HepG2 (cell line): Measurements from ENCODE around the gene LMBRD2. TPM values are rescaled to one million over a fixed set of nuclear protein-coding genes. Genes with fewer than 3 reads are reported as not detected.
A peak's percentile ranks its signal among the peaks of the same experiment; 100 is the strongest.

ENCODE experiments used
- ATF7-NPFF ChIP-seq: sonication (generic); formaldehyde crosslinking; IDR thresholded peaks from 2 replicates; pipeline ENCODE4 v1.8.1; 2023; ENCODE audit warnings: mild to moderate bottlenecking, low read depth, missing genetic modification reagents, moderate library complexity
- CTCF ChIP-seq: sonication (generic); formaldehyde crosslinking; IDR thresholded peaks from 2 replicates; pipeline ENCODE4 v1.5.0; 2020; ENCODE audit warnings: mild to moderate bottlenecking, missing genetic modification reagents, moderate library complexity
- ETS1 ChIP-seq: sonication (generic); formaldehyde crosslinking; IDR thresholded peaks from 2 replicates; pipeline ENCODE4 v1.4.0; 2020; ENCODE audit warnings: missing genetic modification reagents
- HOXA5 ChIP-seq: sonication (generic); formaldehyde crosslinking; IDR thresholded peaks from 2 replicates; pipeline ENCODE4 v1.4.0; 2020; ENCODE audit warnings: missing genetic modification reagents
- KDM4B ChIP-seq: sonication (generic); formaldehyde crosslinking; IDR thresholded peaks from 2 replicates; pipeline ENCODE4 v1.4.0; 2020; ENCODE audit warnings: missing genetic modification reagents
- MATR3 ChIP-seq: sonication (generic); formaldehyde crosslinking; IDR thresholded peaks from 2 replicates; pipeline ENCODE4 v1.4.0; 2020; ENCODE audit warnings: missing genetic modification reagents
- MBD4 ChIP-seq: IDR thresholded peaks from 2 replicates; pipeline ENCODE4 v1.6.1; 2012; ENCODE audit warnings: low read length, inconsistent platforms, borderline replicate concordance
- MED1 ChIP-seq: sonication (generic); formaldehyde crosslinking; IDR thresholded peaks from 2 replicates; pipeline ENCODE4 v1.4.0; 2020; ENCODE audit warnings: missing genetic modification reagents
- MXD3 ChIP-seq: IDR thresholded peaks from 2 replicates; pipeline ENCODE4 v1.6.1; 2016; ENCODE audit warnings: mild to moderate bottlenecking, missing biosample characterization, missing genetic modification reagents
- MYC ChIP-seq: sonication (generic); formaldehyde crosslinking; IDR thresholded peaks from 2 replicates; pipeline ENCODE4 v1.9.0; 2021; ENCODE audit warnings: missing genetic modification reagents, borderline replicate concordance
- NFIC ChIP-seq: IDR thresholded peaks from 2 replicates; pipeline ENCODE4 v1.6.1; 2012; ENCODE audit warnings: mild to moderate bottlenecking, low read length, inconsistent platforms
- NFKB2 ChIP-seq: sonication (generic); formaldehyde crosslinking; IDR thresholded peaks from 2 replicates; pipeline ENCODE4 v1.4.0; 2020; ENCODE audit warnings: missing genetic modification reagents, borderline replicate concordance
- PCBP2 ChIP-seq: fragments of 200-400 bp; formaldehyde crosslinking; optimal IDR thresholded peaks from 2 replicates; pipeline ENCODE3; 2018; ENCODE audit warnings: low read length, low read depth; ENCODE audit not compliant: poor library complexity, severe bottlenecking
- POGZ ChIP-seq: sonication (generic); formaldehyde crosslinking; IDR thresholded peaks from 2 replicates; pipeline ENCODE4 v1.4.0; 2020; ENCODE audit warnings: mild to moderate bottlenecking, missing genetic modification reagents
- REPIN1 ChIP-seq: sonication (generic); formaldehyde crosslinking; IDR thresholded peaks from 2 replicates; pipeline ENCODE4 v1.8.0; 2022; ENCODE audit warnings: missing genetic modification reagents, low read depth, mild to moderate bottlenecking, borderline replicate concordance
- TIGD3 ChIP-seq: sonication (generic); formaldehyde crosslinking; IDR thresholded peaks from 2 replicates; pipeline ENCODE4 v1.5.1; 2020; ENCODE audit warnings: mild to moderate bottlenecking, missing genetic modification reagents, borderline replicate concordance
- ZBTB14 ChIP-seq: sonication (generic); formaldehyde crosslinking; IDR thresholded peaks from 2 replicates; pipeline ENCODE4 v1.4.0; 2020; ENCODE audit warnings: missing genetic modification reagents
- ZBTB7A ChIP-seq: sonication (generic); formaldehyde crosslinking; IDR thresholded peaks from 2 replicates; pipeline ENCODE4 v1.8.0; 2022; ENCODE audit warnings: mild to moderate bottlenecking, missing genetic modification reagents
- ZNF326 ChIP-seq: sonication (generic); formaldehyde crosslinking; IDR thresholded peaks from 2 replicates; pipeline ENCODE4 v1.4.0; 2020; ENCODE audit warnings: missing genetic modification reagents, borderline replicate concordance
- ZNF441 ChIP-seq: sonication (generic); formaldehyde crosslinking; IDR thresholded peaks from 2 replicates; pipeline ENCODE4 v1.7.0; 2021; ENCODE audit warnings: missing genetic modification reagents, borderline replicate concordance
- ZNF530 ChIP-seq: sonication (generic); formaldehyde crosslinking; IDR thresholded peaks from 2 replicates; pipeline ENCODE4 v1.5.0; 2020; ENCODE audit warnings: low read depth, mild to moderate bottlenecking, missing genetic modification reagents
- ZNF550 ChIP-seq: sonication (generic); formaldehyde crosslinking; IDR thresholded peaks from 2 replicates; pipeline ENCODE4 v1.4.0; 2020; ENCODE audit warnings: mild to moderate bottlenecking, missing genetic modification reagents, borderline replicate concordance
- ZNF589 ChIP-seq: sonication (generic); formaldehyde crosslinking; conservative IDR thresholded peaks from 2 replicates; pipeline ENCODE4 v1.8.0; 2022; ENCODE audit warnings: mild to moderate bottlenecking, moderate library complexity, missing genetic modification reagents
- ZNF607 ChIP-seq: sonication (generic); formaldehyde crosslinking; IDR thresholded peaks from 2 replicates; pipeline ENCODE4 v1.5.1; 2020; ENCODE audit warnings: missing genetic modification reagents, mild to moderate bottlenecking, borderline replicate concordance
- polyA plus RNA-seq, 8 experiments: library from polyadenylated mRNA; depleted of rRNA in 3 of 8; stranded (reverse) in 7 of 8; unstranded in 1 of 8; fragments of >200 nt; fragmentation: Illumina TruSeq in 4 of 8; extraction: Trizol in 4 of 8; gene quantifications; 2 replicates each; pipeline versions ENCODE4 v1.2.1 to v1.2.3, GENCODE V29; 2011 to 2016; ENCODE audit warnings: low read depth in 4 of 8, missing spikeins in 1 of 8, mixed read lengths in 1 of 8; ENCODE audit not compliant: insufficient read depth in 1 of 8
- total RNA-seq, 5 experiments: library from RNA; depleted of rRNA; stranded (reverse); fragments of >200 nt; fragmentation: Illumina TruSeq; extraction: Trizol; gene quantifications; 2 replicates each; pipeline ENCODE4 v1.2.3, GENCODE V29; 2016; ENCODE audit warnings: low read depth in 1 of 5

LMBRD2 gene
- total and polyA plus RNA-seq, 2 of the 13 experiments (the other 11 are each of a cell fraction or from before 2014, with no cell fraction given): 2.0 to 4.7 TPM

- TF ChIP-seq CTCF (CRISPR knock-in tag) (no peak), ZNF607 (no peak), MXD3 (CRISPR knock-in tag) (no peak), POGZ (peak; percentile 65; the same call in 1 of the 2 replicates), ZBTB14 (CRISPR knock-in tag) (no peak), MATR3 (no peak), ZNF530 (CRISPR knock-in tag) (no peak), REPIN1 (0 out of 2 replicates have a peak, but pooled peaks have one; percentile 11), PCBP2 (no peak), ZNF441 (CRISPR knock-in tag) (no peak), MBD4 (peak; percentile 92; the same call in 1 of the 2 replicates), NFIC (peak; percentile 99), MYC (CRISPR knock-in tag) (no peak), ETS1 (CRISPR knock-in tag) (no peak), ZNF589 (CRISPR knock-in tag) (no peak), KDM4B (peak; percentile 43; the same call in 1 of the 2 replicates), TIGD3 (CRISPR knock-in tag) (no peak), ZNF326 (CRISPR knock-in tag) (no peak), ZNF550 (CRISPR knock-in tag) (no peak), ZBTB7A (CRISPR knock-in tag) (no peak), NFKB2 (CRISPR knock-in tag) (no peak), MED1 (peak; percentile 90), ATF7-NPFF (no peak), HOXA5 (CRISPR knock-in tag) (peak; percentile 59; the same call in 1 of the 2 replicates)
Observed at GRCh38 chr5:36180556-36181350, 29.1 kb upstream of the LMBRD2 start (continued).
